HTR-8/SVneo (cell line): ENCODE data around the gene ATXN7.

ENCODE experiments used
- DNase-seq: peaks from one replicate; pipeline ENCODE4 v3.0.0; 2011; ENCODE audit warnings: low spot score, mixed read lengths; ENCODE audit not compliant: insufficient read length
- FAIRE-seq: peaks from 2 replicates; lab custom pipeline; 2011; peaks lifted over from hg19 to GRCh38; lab: Jason Lieb, UNC

Gene ATXN7

DNA sequence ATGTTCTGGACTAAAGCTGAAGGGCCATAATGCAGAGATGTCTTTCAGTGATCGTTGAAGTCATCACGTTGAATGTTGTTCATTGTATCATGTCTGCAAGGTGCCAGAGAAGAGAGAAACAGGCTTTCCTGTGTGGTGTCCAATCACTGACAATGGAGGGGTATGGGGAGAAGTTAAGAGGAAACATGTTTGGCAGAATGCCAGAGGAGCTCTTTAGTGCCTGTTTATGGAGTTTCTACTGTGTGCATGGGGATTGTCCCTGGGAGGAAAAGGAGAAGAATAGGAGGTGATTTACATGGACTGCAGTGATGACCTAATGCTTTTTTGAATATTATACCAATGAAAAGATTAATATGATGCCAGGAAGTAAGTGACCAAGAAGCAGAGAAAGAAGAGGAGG, 36.8 kb downstream of the ATXN7 start:
- FAIRE-seq (no peak), DNase-seq (no peak)

DNA sequence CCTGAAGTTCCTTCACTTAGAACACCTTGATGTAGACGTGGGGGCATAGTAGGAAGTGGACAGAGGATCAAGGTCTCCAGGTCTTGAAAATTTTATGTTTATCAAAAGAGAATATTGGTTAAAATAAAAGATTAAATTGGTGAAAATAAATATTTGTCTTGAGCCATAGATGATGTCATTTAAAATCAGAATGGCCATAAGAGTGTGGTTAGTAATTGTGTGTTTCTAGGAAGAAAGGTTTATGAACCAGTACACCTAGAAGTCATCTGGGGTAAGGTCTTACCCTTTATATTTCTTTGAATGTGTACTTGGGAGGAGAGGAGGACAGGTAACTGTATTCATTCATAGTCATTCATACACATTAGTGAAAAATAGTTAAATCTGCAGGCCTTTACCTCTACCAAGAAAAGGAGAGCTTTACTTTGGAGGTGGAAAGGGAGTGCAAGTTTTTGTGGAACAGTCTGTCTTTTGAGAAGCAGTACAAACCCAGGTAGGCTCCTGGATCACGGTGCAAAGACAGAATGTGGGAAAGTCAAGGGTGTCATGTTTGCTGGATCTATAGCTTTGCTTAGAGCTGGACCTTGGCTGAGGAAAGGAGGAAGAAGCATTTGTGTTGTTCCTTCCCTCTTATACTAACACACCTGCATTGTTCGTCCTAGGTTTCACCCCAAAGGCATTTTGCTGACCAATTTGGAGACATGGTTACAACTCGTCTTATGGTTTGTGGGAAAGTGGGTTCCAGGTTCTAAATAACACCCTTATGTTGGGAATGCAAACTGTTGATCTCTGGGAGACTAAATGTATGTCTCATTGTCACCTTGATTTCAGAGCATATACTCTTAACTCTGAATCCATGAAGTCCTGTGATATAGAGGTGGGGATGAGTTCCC, 42.3 kb downstream of the ATXN7 start:
- peak; percentile 28 for FAIRE-seq

DNA sequence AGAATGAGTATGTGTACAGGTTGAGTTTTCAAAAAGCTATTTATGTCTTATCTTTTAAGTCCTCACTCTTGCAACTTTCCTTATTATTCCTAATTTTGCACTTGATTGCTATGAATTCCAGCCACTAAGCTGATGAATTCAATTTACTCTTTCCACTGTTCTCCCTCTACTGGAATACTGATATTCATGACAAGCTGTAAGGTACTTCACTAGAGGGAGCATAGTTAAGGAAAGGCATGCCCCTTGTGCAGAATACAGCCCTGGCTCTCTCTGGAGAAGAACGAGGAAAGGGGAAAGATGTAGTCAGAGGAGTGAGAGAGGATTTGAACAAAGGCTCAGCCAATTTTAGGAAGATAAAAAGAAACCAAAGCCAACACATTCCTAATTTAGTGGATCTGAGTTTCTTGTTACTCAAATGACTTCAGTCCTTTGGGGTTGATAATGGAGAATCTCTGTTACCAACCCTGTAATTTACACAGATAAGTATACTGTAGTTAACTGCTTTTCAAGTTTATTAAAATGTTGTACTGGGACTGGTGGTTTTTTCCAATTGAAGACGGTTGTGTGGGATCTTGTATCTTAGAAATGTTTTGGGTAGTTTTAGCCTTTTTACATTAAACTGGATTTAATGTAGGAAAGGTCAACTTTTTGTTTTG, 44.5 kb downstream of the ATXN7 start:
- FAIRE-seq: no peak
- DNase-seq: peak; percentile 13

More for the DNA sequence above, 42.3 kb downstream of the ATXN7 start:
- no peak for DNase-seq

DNA sequence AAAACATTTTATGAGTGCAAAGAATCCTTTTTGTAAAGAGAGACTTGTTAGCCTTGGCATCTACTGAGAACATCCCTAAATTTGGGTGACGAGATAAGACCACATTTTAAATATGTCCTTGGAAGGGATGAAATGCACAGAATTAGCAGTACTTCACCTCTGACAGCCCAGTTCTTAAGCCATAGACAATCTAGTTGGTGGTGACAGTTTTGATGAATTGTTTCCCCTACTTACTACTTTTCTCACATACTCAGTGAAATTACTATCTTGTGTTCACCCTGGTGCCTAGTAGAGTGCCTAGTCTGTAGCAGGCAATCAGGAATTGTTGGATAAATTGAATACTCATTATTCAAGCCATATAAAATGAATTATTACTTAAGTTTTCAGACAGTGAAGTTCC, 45.1 kb downstream of the ATXN7 start:
- FAIRE-seq: no peak
- no peak for DNase-seq

DNA sequence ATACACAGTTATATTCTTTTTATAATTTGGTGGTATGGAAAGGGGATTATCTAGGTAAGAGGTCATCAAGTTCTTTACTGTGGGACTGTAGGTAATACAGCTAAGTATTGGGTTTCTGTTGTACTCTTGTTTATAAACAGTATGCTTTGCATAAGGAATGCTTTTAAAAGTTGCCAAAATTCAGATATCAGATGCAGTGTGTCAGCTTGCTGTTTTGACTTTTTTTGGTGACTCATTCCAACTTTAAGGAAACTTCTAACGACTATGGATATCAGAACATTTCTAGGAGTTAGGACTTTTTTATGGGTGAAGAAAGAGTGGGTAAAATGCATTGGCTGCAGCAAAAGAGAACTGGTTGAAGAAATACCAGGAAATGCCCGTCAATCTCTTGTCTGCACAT, 45.8 kb downstream of the ATXN7 start:
- no peak for FAIRE-seq
- no peak for DNase-seq

DNA sequence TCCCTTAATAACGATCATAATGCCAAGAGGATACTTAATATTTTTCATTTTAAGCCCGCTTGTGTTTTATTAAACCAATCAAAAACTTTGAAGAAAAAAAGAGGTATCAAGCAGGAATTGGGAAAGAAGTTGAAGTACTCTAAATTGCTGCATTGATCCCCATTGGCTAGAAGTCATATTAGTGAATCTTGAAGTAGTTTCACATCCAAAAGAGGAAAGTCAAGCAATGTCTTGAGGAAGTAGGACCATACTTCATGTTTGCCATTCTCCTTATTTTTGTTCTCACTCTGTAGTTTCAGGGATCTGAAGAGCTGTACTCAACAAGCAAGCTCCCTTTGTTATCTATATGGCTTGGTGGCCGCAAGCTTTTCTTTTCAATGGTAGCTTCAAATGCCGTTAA, 46.3 kb downstream of the ATXN7 start:
- DNase-seq (no peak), FAIRE-seq (no peak)

DNA sequence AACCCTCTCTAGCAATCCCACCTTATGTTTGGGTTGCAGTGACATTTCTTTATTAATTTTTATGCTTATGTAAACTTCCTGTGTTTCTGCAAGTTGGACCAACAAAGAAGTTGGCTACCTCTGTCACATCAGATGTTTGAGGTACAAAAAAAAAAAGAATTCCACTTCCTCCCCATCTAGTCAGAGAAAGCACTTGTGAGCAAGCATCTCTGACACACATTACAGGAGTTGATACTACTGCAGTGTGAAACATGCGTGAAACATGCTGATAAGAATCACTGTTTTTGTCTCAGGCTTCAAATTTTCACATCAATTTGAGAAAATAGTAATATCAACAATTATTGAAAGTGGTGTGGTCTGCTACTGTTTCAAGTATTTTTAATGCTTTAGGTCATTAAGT, 47.2 kb downstream of the ATXN7 start:
- FAIRE-seq: no peak
- no peak for DNase-seq

DNA sequence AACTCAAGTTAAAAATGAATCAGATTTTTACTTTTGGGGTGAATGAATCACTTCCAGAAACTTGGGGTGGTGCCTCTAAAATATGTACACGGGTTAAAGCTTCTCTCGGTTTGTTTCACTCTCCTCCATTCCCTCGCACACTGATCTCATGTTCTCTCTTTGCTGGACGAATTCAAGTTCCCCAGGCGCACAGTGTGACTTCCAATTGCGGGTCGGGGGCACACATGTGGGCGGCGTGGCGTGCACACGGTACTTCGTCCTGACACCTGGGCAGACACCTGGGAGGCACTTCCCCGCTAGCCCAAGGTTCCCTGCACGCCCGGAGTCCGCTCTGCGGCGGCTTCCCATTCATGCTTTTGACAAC, 47.8 kb downstream of the ATXN7 start:
- FAIRE-seq: peak; percentile 44

DNA sequence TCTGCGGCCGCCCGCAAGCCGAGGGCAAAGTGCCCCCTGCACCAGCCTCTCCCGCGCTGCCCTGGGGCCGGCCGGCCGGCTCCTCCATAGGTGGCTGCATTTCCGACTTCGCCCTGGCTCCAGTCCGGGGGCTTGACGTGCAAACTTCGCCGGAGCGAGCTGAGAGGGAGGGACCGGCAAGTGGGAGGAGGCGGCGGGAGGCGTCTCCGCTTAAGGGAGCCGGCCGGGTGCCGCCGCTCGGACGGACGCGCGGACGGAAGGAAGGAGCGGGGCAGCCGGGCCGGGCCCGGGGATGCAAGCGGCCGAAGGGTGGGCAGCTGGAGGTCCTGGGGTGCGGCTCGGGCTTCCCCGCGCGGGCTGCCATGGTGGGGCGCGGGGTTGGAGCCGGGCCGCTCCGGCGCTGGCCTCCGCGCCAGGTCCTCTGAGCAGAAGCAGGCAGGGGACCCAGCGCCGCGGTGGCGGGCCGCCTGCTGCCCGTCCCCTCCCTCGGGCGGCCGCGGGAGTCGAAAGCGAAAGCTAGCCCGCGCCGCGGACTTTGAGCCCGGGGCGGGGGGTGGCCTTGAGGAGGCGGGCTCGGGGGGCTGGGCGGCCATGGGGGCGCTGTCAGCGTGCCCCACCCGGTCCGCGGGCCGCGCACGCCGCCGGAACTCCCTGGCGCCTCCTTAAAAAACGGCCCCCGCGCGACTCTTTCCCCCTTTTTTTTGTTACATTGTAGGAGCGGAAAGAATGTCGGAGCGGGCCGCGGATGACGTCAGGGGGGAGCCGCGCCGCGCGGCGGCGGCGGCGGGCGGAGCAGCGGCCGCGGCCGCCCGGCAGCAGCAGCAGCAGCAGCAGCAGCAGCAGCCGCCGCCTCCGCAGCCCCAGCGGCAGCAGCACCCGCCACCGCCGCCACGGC, 48.5 kb downstream of the ATXN7 start, which contains the start of gene SCAANT1:
Gene SCAANT1, minus strand, starts transcription at position 511 of the 895 bp plus-strand sequence.
- DNase-seq: peak; percentile 73
- FAIRE-seq: peak; percentile 89

More for the DNA sequence above, 47.8 kb downstream of the ATXN7 start:
- peak; percentile 8 for DNase-seq

DNA sequence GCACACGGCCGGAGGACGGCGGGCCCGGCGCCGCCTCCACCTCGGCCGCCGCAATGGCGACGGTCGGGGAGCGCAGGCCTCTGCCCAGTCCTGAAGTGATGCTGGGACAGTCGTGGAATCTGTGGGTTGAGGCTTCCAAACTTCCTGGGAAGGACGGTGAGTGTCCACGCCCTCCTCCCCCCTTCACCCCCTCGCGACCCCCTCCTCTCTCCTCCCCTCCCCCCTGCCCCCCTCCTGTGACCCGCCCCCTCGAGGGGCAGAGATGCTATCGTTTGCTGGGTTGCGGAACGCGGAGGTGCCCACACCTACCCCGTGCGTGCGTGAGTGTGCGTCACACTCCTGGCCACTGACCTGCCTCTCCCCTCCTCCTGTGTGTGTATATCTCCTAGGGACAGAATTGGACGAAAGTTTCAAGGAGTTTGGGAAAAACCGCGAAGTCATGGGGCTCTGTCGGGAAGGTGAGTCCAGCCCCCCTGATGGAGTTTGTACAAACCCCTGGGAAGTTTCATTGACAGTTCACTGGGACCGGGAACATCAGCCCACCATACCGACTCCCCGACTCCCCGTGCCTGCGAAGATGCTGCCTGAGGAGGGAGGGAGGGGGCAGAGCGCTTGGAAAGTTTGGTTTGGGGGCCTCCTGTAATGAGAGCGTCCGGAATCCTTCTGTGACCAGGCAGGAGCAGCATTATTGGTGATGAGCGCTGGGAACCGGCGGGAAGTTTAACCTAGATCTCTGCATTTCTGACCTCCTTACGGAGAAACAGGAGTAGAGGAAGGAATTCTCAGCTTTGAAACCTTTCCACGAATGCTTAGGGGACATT, 49.3 kb downstream of the ATXN7 start:
- FAIRE-seq (peak; percentile 13), DNase-seq (peak; percentile 62)

DNA sequence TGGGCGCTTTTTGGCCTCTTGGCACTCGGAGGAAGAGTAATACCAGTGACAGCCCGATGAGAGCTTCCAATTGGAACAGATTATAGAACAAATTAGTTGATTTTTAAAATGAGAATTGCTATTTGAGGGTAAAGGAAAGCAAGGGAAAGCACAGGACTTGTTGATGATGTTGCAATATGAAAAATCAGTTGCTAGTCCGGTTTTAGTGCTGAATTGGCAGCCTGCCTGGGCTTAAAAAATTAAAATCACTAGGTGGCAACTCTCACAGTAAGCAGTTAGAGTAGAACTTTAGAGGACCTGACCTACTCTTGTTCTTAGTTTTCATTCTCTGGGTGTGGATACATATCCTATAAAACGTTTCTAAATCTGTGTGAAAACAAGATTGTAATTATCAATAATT, 50.6 kb downstream of the ATXN7 start:
- FAIRE-seq: no peak

DNA sequence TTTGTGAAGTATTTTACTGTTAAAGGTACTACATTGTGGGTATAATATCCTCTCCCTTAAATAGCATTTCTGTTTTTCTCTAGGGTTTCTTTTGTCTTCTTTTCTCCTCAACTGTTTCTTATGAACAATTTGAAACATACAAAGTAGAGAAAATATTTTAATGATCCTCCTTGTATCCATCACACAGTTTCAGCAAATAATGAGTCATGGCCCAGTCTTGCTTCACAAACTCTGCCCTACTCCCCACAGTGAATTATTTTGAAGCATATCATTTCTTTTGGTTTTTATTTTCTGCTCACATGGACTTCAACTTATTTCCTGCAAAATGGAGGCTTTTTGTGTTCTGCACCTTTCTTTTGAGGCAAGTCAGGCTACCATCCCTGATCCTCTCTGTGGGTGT, 54.7 kb downstream of the ATXN7 start:
- DNase-seq (no peak), FAIRE-seq (no peak)

More for the DNA sequence above, 50.6 kb downstream of the ATXN7 start:
- DNase-seq: no peak

DNA sequence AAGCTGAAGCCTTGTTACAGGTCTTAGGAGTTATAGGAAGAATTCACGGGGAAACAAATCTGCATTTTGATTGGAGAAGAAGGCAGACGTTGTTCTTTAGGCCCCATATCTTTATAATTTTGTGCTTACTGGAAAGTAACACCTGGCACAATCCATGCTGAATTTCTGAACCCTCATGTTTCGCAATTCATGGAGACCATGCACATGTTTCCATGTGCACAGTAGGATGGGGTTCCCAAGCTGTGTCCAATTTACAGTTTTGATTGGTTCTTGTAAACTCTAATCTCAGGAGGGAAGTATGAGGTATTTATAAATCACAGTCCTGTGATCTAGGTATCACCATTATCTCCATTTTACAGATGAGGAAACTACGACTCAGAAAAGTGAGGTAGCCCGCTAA, 56.3 kb downstream of the ATXN7 start:
- FAIRE-seq: no peak
- no peak for DNase-seq

DNA sequence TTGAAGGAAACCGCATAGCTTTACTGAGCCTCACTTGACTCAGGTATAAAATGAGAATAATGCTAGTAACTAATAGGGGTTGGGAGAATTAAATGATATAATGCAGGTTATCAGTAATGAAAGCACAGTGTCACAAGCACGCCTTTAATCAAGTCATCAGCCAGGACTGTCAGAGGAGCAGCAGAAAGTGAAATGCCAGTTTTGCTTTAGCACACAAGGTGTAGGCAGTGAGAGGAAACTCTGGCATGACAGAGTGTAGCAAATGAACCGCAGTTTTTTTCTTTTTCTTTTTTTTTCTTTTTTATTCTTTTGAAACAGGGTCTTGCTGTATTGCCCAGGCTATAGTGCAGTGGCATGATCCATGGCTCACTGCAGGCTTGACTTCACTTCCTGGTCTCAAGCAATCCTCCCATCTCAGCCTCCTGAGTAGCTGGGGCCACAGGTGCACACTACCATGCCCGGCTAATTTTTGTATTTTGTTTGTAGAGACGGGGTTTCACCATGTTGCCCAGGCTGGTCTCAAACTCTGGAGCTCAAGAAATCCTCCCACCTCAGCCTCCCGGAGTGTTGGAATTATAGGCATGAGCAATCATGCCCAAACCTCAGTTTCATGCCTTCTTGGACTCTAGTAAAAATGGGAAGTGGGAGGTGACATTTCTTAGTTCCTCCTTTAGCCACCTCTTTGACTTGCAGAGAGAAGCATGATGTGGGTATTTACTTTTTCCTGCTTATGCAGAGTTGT, 58.2 kb downstream of the ATXN7 start:
- no peak for FAIRE-seq
- DNase-seq: no peak

DNA sequence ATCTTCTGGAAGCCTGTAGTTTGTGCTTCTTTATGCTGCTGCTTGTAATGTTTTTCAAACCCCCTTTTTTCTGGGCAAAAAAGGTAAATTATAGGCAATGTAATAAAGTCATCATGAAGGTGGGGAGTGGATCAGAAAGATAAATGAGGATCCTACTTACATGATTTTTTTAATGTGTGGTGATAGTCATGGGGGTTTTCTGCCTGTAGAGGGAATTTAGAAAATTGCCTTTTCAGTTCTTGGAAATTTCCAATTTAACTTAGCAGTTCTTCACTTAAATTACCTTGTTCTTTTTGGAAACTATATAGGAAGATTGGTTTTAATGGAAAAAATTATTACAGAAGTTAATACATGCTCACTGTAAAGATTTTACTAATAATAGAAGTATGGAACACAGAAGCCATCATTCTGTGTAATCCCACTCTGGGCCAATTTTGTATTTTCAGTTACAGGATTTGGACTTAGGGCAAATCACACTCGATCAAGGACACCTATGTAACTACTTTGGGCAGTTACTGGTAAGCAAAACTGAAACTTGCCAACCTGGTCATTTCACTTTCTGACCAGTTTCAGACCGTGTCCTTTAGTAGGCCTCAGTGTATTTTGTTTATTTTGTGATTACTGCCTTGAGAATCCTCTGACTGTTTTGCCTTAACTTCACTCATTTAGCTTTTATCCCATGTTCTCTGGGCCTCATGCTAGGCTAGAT, 59.0 kb downstream of the ATXN7 start:
- DNase-seq (no peak), FAIRE-seq (no peak)

DNA sequence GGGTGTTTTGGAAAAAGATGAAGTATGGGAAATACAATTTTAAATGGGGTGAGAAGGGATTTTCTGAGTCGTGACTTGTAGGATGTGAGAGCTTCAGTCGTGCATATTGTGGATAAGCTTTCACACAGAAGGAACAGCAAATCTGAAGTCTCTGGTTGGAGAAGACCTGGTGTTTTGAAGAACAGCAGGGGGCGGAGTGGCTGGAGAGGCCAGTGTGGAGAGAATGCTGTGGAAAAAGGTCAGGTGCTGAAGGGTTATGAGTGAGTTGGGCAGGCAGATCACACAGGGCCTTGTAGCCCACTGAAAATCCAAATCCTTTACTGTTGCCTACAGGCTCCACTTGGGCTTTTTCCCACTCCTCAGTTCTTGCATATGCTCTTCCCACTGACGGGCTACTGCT, 62.6 kb downstream of the ATXN7 start:
- no peak for DNase-seq
- no peak for FAIRE-seq

DNA sequence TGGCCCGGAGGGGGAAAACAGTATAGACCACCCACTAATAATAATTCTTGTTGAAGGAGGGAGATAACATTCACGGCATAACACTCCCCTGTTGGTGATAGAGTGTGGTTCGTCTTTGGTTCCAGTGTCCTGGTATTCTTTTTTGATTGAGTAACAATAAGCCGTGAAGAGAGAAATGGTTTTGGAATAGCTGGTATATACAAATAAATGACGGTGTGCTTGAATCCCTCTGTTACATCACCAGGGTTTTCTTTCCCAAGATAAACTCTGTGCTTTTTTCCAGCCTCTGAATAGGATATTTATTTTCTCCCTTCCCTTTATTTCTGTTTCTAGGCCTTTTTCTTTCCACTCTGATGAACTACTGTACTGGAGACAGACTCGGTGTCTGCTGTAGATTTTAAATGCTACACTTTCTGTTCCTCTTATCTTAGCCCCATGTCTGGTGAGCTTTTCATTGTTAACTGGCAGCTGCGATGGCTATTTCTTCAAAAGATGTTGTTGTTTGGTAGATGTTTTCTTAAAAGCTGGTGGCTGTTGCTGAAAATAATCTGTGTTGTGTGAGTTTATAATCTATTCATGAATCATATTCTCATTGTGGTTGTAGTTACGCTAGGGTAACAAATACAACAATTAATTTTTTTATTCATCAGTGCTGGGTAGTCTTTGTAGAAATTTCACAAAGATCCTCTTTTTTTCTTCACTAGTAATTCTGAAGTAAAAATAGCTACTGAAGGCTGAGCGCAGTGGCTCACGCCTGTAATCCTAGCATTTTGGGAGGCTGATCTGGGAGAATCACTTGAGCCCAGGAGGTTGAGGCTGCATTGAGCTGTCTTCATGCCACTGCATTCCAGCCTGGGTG, 64.0 kb downstream of the ATXN7 start:
- FAIRE-seq (no peak), DNase-seq (no peak)

DNA sequence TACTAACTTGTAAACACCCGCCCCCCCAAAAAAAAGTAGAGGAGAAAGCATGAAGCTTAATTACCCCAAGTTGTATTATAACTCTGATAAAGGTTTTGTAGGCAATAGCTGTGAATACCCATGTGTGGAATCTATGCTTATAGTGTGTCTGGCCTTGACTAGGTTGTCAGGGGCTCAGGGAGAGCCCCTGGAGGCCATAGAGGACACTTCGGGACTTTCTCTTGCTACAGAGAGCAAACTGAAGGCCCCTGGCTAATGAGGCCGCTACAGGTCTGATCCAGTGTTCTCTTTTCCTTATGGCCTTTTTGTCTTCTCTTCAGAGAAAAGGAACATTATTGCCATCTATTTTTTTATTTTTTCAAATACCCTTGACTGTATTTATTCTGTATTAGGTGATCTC, 67.6 kb downstream of the ATXN7 start:
- DNase-seq (no peak), FAIRE-seq (no peak)
